ENCODE data around the gene OXGR1.
"Not testable (repeated sequence)": the region's sequence is repeated elsewhere in the genome, so short reads cannot be mapped to it uniquely, and the experiment has no call there.

Gene OXGR1

GRCh38 chr13:97004886-97005285, 10.6 kb upstream of the OXGR1 start:
- DNase-seq: no peak

DNA sequence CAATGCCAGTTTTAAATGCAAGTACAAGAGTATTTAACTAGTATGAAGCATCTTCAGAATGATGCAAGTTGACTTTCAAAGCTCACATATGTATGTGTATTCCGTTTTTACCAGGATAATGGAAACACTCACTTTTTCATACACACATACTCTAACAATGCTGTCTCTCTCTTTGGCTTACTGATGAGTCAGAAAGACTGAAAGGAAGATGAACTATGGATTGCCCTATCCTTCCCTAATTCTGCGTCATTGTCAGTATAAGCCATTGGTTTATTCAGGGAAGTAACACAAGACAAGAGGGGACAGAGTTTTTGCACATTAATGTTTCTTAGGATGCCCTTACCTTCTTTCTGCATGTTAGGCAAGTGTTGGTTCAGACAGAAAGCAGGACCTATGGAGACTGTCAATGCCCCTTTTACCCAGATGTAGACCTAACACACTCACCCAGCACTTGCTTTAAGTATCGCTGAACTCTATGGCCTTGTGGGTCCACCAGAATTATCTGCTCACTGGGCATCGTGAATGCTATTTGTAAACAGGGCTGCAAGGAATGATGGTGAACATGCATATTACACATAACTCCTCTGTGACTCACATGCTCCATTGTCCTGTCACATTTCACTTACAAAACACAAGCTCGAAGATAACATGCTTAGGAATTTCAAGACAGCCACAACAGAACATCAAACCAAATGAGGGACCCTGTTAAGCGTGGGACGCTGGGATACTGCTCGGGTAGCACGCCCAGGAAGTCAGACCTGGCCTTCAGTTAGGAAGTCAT, 10.0 kb upstream of the OXGR1 start:
- DNase-seq: no peak

GRCh38 chr13:97003071-97003470, 8.8 kb upstream of the OXGR1 start:
- DNase-seq: no peak

DNA sequence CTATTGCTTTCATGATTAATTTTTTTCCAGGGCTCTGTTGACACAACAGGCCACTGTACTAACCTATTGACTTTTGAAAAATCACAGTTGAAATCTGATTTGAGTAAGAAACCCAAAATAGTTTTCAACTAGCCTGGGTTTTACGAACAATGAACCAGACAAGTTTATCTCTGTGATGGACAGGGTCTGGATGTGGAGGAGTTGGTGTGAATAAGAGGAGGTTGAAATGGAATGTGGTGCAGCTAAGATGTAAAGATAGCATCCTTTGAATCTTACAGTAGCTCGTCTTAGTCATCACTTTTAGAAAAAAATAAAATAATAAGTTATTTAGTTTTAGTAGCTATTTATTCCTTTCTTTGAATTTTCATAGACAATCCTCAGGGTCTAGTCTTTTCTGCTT, 8.3 kb upstream of the OXGR1 start:
- DNase-seq: no peak

- no peak for DNase-seq
Measured at GRCh38 chr13:97001636-97002035, 7.4 kb upstream of the OXGR1 start.

GRCh38 chr13:97000295-97000925, 6.1 kb upstream of the OXGR1 start:
- DNase-seq: no peak

- no peak for DNase-seq
Measured at GRCh38 chr13:96999091-96999490, 4.8 kb upstream of the OXGR1 start.

DNA sequence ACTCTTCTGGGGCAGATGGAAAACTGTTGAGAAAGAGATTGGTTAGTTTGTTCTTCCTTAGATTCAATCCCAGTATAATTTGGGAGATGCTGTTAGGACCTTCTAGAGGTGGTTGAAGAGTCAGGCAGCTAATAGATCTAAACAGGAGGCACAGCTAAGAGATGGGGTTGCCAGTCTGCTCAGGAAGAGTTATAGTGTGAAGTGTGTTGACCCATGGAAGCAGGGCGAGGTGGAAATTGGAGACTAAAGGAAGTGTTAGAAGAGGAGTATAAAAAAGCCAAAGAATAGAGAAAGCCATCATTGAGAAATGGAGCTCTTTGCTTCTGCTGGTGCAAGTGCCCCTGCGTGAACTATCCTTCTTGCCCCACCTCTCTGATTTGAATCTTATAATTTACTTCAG, 3.8 kb upstream of the OXGR1 start:
- no peak for DNase-seq

- DNase-seq: no peak
Measured at GRCh38 chr13:96996886-96997285, 2.6 kb upstream of the OXGR1 start.

DNA sequence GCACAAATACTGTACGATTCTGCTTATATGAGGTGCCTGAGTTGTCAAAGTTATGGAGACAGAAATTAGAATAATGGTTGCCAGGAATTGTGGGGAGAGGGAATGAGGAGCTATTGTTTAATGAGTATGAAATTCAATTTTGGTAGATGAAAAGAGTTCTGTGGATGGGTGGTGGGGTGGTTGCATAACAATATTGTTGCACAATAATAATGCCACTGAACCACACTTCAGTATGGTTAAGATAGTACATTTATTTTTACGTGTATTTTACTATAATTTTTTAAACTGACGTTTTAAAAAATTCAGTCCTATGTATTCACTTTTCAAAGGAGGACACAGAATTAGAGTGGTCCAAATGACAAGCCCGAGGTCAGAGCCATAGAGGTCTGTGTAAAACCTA, 1.8 kb upstream of the OXGR1 start:
- no peak for DNase-seq

GRCh38 chr13:96994858-96995243, 575 bp upstream of the OXGR1 start:
- DNase-seq: no peak

DNA sequence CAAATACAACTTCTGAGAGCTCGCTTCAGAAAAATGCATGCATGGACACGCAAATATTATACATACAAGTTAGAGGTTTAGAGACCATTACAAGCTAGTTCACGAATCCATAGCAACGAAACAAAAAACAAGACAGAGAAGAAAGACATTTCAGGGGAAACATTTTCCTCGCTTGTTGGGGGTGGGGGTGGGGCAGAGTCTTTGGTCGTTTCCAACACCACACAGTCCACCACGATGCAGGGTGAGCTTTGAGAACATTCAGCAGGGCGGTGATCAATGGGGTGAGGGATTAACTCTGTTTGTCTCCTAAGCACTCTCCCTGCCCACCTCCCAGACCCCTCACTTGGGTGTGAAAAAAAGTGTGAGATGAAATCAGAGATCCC, 651 bp downstream of the OXGR1 start:
- DNase-seq: no peak

DNA sequence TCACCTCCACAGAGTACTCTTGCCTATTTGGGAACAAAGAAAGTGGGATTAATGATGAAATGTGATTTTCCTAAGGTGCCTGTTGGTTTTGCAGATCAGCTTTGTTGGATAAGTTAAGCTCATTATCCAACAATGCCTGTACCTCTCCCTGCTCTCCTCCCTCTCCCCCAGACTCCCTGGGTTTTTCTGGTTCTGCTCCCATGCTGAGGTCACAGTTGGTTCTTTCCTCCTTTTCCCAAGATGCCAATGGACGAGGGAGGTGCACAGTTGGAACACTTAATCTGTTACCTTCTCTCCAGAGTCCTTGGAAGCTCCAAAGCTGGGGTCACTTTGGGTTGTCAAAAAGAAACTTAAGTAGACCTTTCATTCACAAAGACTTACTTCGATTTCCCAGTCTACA, 1.6 kb downstream of the OXGR1 start:
- DNase-seq: no peak

DNA sequence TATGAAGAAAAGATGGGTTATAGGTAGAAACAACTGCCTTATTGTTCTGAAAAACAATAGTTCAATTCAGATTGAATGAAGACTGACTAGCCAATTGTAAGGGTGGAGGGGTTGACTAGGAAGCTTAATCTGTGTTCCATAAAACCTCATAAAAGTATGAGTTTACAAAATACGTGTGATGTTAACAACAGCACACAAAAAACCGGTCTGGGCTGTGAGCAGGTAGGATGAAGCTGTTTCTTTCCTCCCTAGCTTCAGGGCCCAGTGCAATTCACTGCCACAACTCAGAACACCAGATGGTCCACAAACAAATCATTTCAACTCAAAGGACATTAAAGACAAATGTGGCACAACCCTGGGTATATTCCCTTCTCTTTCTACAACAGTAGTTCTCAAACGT, 3.2 kb downstream of the OXGR1 start:
- no peak for DNase-seq

DNA sequence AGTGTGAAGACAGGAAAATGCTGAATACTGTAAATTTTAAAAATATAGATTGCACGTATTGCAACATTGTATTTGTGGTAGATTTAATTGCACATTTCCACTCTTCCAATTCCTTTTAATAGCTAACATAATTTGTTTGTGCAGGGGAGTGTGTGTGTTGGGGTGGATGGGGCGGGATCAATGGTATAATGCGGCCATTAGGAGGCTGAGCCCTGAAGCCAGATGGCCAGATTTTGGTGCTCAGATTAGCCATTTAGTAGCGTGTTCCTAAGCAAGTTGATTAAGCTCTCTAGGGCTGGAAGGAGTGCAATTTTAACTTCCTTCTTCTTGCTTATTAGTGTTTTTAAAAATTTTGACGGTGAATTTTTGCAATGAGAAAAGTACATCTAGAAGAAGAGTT, 5.8 kb downstream of the OXGR1 start:
- DNase-seq: no peak

DNA sequence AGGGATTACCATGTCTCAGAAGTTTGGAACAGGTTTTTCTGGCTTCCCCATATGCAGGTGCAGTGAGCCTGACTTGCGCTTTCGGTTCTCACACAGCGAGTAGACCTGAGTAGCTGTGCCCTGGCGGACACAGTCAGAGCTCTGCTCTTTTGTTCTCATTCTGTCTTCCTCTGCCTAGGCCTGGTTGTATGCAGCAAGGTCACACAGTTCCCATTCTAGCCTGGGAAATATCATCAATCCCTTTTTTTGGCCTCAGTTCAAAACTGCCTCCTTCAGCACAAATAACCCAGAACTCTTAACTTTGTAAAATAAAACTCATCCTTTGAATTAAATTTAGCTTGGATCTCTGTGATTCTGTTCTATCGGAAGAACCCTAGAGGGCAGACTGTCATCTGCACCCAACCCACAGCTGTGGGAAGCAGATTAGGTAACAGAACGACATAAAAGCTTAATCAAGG, 10.2 kb downstream of the OXGR1 start:
- peak; percentile 81 for DNase-seq

GRCh38 chr13:96982672-96983071, 11.6 kb downstream of the OXGR1 start:
- DNase-seq: no peak

DNA sequence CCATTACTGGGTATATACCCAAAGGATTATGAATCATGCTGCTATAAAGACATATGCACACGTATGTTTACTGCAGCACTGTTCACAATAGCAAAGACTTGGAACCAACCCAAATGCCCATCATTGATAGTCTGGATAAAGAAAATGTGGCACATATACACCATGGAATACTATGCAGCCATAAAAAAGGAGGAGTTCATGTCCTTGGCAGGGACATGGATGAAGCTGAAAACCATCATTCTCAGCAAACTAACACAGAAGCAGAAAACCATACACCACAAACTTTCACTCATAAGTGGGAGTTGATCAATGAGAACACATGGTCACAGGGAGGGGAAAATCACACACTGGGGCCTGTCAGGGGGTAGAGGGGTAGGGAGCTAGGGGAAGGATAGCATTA, 14.4 kb downstream of the OXGR1 start:
- DNase-seq: not testable (repeated sequence)

DNA sequence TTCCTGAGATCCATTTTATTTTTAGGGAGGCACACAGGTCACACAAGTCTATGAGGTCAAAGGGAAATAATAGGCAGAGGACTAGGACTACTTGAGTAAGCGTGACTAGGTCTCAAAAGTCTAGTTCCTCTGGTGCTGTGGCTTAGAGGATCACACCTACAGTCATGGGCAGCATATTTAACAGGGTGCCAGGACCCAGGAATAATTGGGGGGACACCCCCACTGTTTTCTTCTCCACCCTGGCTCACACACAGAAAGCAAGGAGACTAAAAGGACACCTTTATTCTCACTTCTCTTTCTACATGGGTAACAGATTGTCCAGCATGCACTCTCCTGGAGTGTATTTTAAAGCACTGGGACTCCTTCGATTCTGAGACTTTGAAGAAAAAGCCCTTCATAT, 26.2 kb downstream of the OXGR1 start:
- no peak for DNase-seq

DNA sequence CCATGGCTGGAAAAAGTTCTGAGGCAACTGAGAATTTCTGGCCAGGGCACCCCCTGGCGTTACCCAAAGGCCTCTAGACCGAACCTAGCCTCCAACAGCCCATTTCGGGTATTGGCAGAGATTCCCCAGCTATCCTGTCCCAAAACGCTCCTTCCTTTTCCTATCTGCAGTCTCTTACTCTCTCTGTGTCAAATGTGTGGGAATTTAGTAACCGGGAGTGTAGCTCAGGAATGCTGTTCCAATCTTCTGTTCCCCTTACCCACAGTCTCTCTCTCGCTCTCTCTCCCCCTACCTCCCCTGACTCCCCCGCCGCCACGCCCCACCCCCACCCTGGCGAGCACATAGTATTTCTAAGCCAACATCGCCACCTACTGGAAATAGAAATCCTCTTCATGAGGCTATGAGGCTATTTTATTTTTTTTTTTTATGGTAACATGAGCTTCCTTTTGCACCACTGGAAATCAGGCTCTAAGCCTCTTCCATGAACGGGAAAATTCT, 27.0 kb downstream of the OXGR1 start:
- peak; percentile 43 for DNase-seq

DNA sequence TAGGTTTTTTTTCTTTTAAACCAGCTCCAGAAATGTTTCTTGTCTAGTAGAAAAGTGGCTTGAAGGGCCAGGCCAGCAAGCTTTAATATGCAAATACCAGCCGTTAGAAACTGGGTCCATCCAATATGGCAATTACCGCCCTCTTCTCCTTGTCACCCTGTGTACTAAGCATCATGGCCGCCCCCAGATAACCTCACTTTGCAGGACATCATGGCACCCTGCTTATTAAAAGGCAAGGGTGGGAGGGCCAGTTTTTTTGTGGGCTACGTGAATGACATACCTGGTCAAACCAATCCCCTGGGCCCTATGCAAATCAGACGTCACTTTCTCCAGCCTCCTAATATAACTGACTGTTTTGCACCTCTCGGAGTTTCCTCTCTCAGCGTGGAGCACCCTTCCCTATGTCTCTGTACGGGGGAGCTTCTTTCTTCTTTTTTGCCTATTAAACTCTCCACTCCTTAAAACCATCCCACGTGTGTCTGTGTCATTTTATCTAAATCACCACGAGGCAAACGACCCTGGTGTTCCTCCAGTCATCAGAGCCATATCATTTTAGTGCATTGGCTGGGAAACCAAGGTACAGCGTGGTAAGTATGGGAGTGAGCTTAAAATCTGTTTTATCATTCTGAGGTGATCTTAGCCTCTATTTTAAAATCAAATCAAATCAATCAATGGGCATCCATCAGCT, 27.7 kb downstream of the OXGR1 start:
- no peak for DNase-seq

DNA sequence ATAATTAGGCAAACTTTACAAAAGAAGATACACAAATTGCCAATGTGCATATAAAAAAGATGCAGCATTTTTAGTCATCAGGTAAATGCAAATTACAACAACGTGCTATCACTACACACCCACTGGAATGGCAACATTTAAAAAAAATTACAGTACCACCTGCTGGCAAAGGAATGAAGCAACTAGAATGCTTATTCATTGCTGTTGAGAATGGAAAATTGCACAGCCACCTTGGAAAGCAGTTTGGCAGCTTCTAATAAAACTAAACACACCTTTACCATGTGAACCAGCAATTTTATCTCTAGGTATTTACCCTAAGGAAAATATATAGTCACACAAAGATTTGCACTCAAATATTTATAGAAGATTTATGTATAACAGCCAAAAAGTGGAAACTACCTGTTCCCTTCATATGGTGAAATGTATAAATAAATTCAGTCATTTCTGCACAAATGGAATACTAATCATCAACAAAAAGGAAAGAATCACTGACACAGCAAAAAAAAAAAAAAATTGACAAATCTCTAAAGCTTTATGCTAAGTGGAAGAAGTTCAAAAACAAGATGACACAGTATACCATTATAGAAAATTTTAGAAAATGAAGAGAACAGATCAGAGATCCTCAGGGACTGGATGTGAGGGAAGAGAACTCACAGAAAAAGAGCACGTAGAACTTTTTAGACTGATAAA, 30.3 kb downstream of the OXGR1 start:
- DNase-seq: no peak

GRCh38 chr13:96960379-96960778, 33.9 kb downstream of the OXGR1 start:
- DNase-seq: no peak

Data from NCI-H69 (cell line).